H9 (cell line): ENCODE results near the gene REXO2. TPM values are rescaled to one million over a fixed set of nuclear protein-coding genes. Genes with fewer than 3 reads are reported as not detected.

ENCODE experiments used
- DNase-seq: peaks from one replicate; pipeline ENCODE4 v3.0.0-alpha.2; 2017
- H2AFZ ChIP-seq: one replicate; pipeline ENCODE4 v1.6.1; 2013; ENCODE audit warnings: mild to moderate bottlenecking, low read length, control low read depth, moderate library complexity
- H2AK5ac ChIP-seq: 2 replicates; pipeline ENCODE4 v1.6.1; 2013; ENCODE audit warnings: low read length, control low read depth, mixed read lengths; ENCODE audit not compliant: insufficient read length
- H2BK120ac ChIP-seq: one replicate; pipeline ENCODE4 v1.6.1; 2013; ENCODE audit warnings: low read depth, mild to moderate bottlenecking, low read length, control low read depth, inconsistent platforms; ENCODE audit not compliant: poor library complexity, severe bottlenecking
- H2BK12ac ChIP-seq: 2 replicates; pipeline ENCODE4 v1.6.1; 2013; ENCODE audit warnings: low read length, control low read depth, mixed read lengths, low read depth; ENCODE audit not compliant: insufficient read length
- H2BK15ac ChIP-seq: 2 replicates; pipeline ENCODE4 v1.6.1; 2013; ENCODE audit warnings: low read depth, low read length, control low read depth
- H2BK20ac ChIP-seq: one replicate; pipeline ENCODE4 v1.6.1; 2013; ENCODE audit warnings: low read depth, mild to moderate bottlenecking, low read length, control low read depth, inconsistent platforms; ENCODE audit not compliant: poor library complexity, severe bottlenecking
- H2BK5ac ChIP-seq: 2 replicates; pipeline ENCODE4 v1.6.1; 2013; ENCODE audit warnings: low read length, control low read depth, mixed read lengths; ENCODE audit not compliant: insufficient read length
- H3K14ac ChIP-seq: 2 replicates; pipeline ENCODE4 v1.6.1; 2013; ENCODE audit warnings: low read length, control low read depth; ENCODE audit not compliant: insufficient read depth
- H3K18ac ChIP-seq: 2 replicates; pipeline ENCODE4 v1.6.1; 2013; ENCODE audit warnings: low read depth, mild to moderate bottlenecking, mixed read lengths, low read length, control low read depth; ENCODE audit not compliant: insufficient read length
- H3K23ac ChIP-seq: 2 replicates; pipeline ENCODE4 v1.6.1; 2013; ENCODE audit warnings: low read length, control low read depth, mixed read lengths, low read depth; ENCODE audit not compliant: insufficient read length
- H3K23me2 ChIP-seq: 2 replicates; pipeline ENCODE4 v1.6.1; 2013; ENCODE audit warnings: low read depth, mild to moderate bottlenecking, mixed read lengths, low read length, control low read depth; ENCODE audit not compliant: insufficient read length, poor library complexity, severe bottlenecking
- H3K27ac ChIP-seq: 2 replicates; pipeline ENCODE4 v1.5.1; 2013; ENCODE audit warnings: low read length, control low read depth, mixed read lengths, low read depth; ENCODE audit not compliant: insufficient read length
- H3K27me3 ChIP-seq: 2 replicates; pipeline ENCODE4 v1.6.1; 2013; ENCODE audit warnings: low read length, control low read depth, inconsistent platforms; ENCODE audit not compliant: insufficient read depth
- H3K4ac ChIP-seq: 2 replicates; pipeline ENCODE4 v1.6.1; 2013; ENCODE audit warnings: low read depth, mild to moderate bottlenecking, control low read depth, inconsistent platforms, low read length, moderate library complexity
- H3K4me1 ChIP-seq: 2 replicates; pipeline ENCODE4 v1.6.1; 2013; ENCODE audit warnings: low read length, control low read depth, inconsistent platforms; ENCODE audit not compliant: insufficient read depth
- H3K4me2 ChIP-seq: 2 replicates; pipeline ENCODE4 v1.6.1; 2013; ENCODE audit warnings: low read length, control low read depth, mixed read lengths; ENCODE audit not compliant: insufficient read length, insufficient read depth
- H3K56ac ChIP-seq: 2 replicates; pipeline ENCODE4 v1.6.1; 2013; ENCODE audit warnings: low read depth, mild to moderate bottlenecking, mixed read lengths, low read length, control low read depth; ENCODE audit not compliant: insufficient read length
- H3K79me1 ChIP-seq: 2 replicates; pipeline ENCODE4 v1.6.1; 2013; ENCODE audit warnings: low read depth, mild to moderate bottlenecking, moderate library complexity, low read length, control low read depth, inconsistent platforms; ENCODE audit not compliant: insufficient read depth, poor library complexity, severe bottlenecking
- H3K79me2 ChIP-seq: 2 replicates; pipeline ENCODE4 v1.6.1; 2013; ENCODE audit warnings: low read length, control low read depth, inconsistent platforms; ENCODE audit not compliant: insufficient read depth
- H3K9ac ChIP-seq: 2 replicates; pipeline ENCODE4 v1.6.1; 2013; ENCODE audit warnings: low read length, control low read depth, mixed read lengths; ENCODE audit not compliant: insufficient read length; ENCODE audit errors: extremely low read depth
- H3K9me3 ChIP-seq: one replicate; pipeline ENCODE4 v1.6.1; 2013; ENCODE audit warnings: low read depth, low read length, inconsistent platforms; ENCODE audit not compliant: control insufficient read depth
- H3T11ph ChIP-seq: one replicate; pipeline ENCODE4 v1.6.1; 2013; ENCODE audit warnings: mild to moderate bottlenecking, low read length, control low read depth, inconsistent platforms
- H4K20me1 ChIP-seq: one replicate; pipeline ENCODE4 v1.6.1; 2013; ENCODE audit not compliant: control insufficient read depth, insufficient read length, insufficient read depth
- H4K5ac ChIP-seq: 2 replicates; pipeline ENCODE4 v1.6.1; 2013; ENCODE audit warnings: low read depth, mild to moderate bottlenecking, mixed read lengths, low read length, control low read depth; ENCODE audit not compliant: insufficient read length
- H4K8ac ChIP-seq: replicated peaks from 2 replicates; pipeline ENCODE4 v1.6.1; 2013; ENCODE audit warnings: low read length, control low read depth, mixed read lengths, low read depth; ENCODE audit not compliant: insufficient read length
- H4K91ac ChIP-seq: 2 replicates; pipeline ENCODE4 v1.6.1; 2013; ENCODE audit warnings: low read depth, mild to moderate bottlenecking, moderate library complexity, mixed read lengths, low read length, control low read depth; ENCODE audit not compliant: insufficient read length
- H3K27ac Mint-ChIP-seq, 3 experiments: 2 replicates in 2 of 3; 3 replicates in 1 of 3; pipeline ENCODE4 v1.8.0; 2020 to 2021; ENCODE audit warnings: mixed read lengths in 3 of 3, mild to moderate bottlenecking in 1 of 3, moderate library complexity in 1 of 3
- H3K27me3 Mint-ChIP-seq: 2 replicates; pipeline ENCODE4 v1.8.0; 2021; ENCODE audit warnings: low read depth, mild to moderate bottlenecking, moderate library complexity, mixed read lengths
- H3K36me3 Mint-ChIP-seq, 3 experiments: 2 replicates in 2 of 3; 3 replicates in 1 of 3; pipeline ENCODE4 v1.8.0; 2020 to 2021; ENCODE audit warnings: low read depth in 3 of 3, mixed read lengths in 3 of 3; ENCODE audit not compliant: insufficient read depth in 1 of 3
- H3K4me1 Mint-ChIP-seq, 2 experiments: 2 replicates each; pipeline ENCODE4 v1.8.0; 2020; ENCODE audit warnings: mixed read lengths in 2 of 2
- H3K4me3 Mint-ChIP-seq, 2 experiments: 2 replicates in 1 of 2; 3 replicates in 1 of 2; pipeline ENCODE4 v1.8.0; 2020 to 2021; ENCODE audit warnings: mild to moderate bottlenecking in 2 of 2, mixed read lengths in 2 of 2, moderate library complexity in 1 of 2
- H3K9me3 Mint-ChIP-seq, 2 experiments: 2 replicates in 1 of 2; 3 replicates in 1 of 2; pipeline ENCODE4 v1.8.0; 2020; ENCODE audit warnings: mild to moderate bottlenecking in 2 of 2, mixed read lengths in 2 of 2, moderate library complexity in 1 of 2
- CTCF ChIP-seq: fragments of 200-600 bp; sonication (generic); conservative IDR thresholded peaks from 3 replicates; pipeline ENCODE4 v1.8.0; 2021; ENCODE audit warnings: antibody characterized with exemption, mild to moderate bottlenecking
- WGBS: extraction: QIAGEN DNeasy Blood & Tissue Kit; methylation state at CpG from one replicate; pipeline ENCODE4 v1.1.7; 2013; ENCODE audit warnings: missing lambda C conversion rate, low lambda C conversion rate, mixed read lengths; ENCODE audit not compliant: insufficient read length; ENCODE audit errors: extremely low coverage; 5-methylcytosine and 5-hydroxymethylcytosine counted together
- total RNA-seq: library from RNA; stranded (reverse); gene quantifications from 2 replicates; pipeline ENCODE4 v1.2.1, GENCODE V29; 2021

REXO2 gene
- total RNA-seq, 1 experiment from 2014 or later: 92.8 TPM

- no CpG with 5 or more reads among the region's 4 CpGs for WGBS
- Mint-ChIP-seq H3K4me3 (no peak overlapping the region), H3K4me1 (peaks cover 17 to 18% of the 10 kb centered on the region in 2 experiments), H3K27me3 (no peaks in the 10 kb centered on the region), H3K27ac (no peak overlapping the region), H3K36me3 (no peaks in the 10 kb centered on the region), H3K9me3 (no peaks in the 10 kb centered on the region)
- no peak overlapping the region for H2BK12ac ChIP-seq
- H3K27me3 ChIP-seq: no peaks in the 10 kb centered on the region
- H3K9ac ChIP-seq: no peak overlapping the region
- no peaks in the 10 kb centered on the region; the same call in 1 of the 2 replicates for H3K4me1 ChIP-seq
- H3K23ac ChIP-seq: no peak overlapping the region
- no peak for TF ChIP-seq CTCF
- H4K91ac ChIP-seq: no peak overlapping the region
- H3K9me3 ChIP-seq: no peaks in the 10 kb centered on the region
- no peak overlapping the region for H3K4ac ChIP-seq
- H4K20me1 ChIP-seq: no peaks in the 10 kb centered on the region
- no peak overlapping the region for H3K4me2 ChIP-seq
- no peaks in the 10 kb centered on the region for H3K79me1 ChIP-seq
- H2BK15ac ChIP-seq: no peak overlapping the region
- no peak overlapping the region for H3T11ph ChIP-seq
- no peak overlapping the region for H3K27ac ChIP-seq
- DNase-seq: no peak
- no peak overlapping the region for H2BK20ac ChIP-seq
- H4K5ac ChIP-seq: no peak overlapping the region
- H3K14ac ChIP-seq: no peak overlapping the region
- no peak overlapping the region for H2AK5ac ChIP-seq
- H3K79me2 ChIP-seq: no peaks in the 10 kb centered on the region
- no peaks in the 10 kb centered on the region for H3K23me2 ChIP-seq
- no peak overlapping the region for H2BK5ac ChIP-seq
- no peak overlapping the region for H4K8ac ChIP-seq
- H3K18ac ChIP-seq: no peak overlapping the region
- no peak overlapping the region for H2BK120ac ChIP-seq
- no peak overlapping the region for H2AFZ ChIP-seq
- H3K56ac ChIP-seq: no peak overlapping the region
These were observed 46.3 kb upstream of the REXO2 start for GRCh38 chr11:114392735-114393667.
